PC-3 (cell line): ENCODE results near the gene CSRP2. TPM values are rescaled to one million over a fixed set of nuclear protein-coding genes. Genes with fewer than 3 reads are reported as not detected.

ENCODE experiments used
- ATAC-seq: fragments of 200-7000 bp; cut with Tn5 transposase; 2 replicates; pipeline ENCODE4 v1.9.1; 2020; ENCODE audit warnings: mild to moderate bottlenecking, moderate library complexity
- BruUV-seq: library from RNA; stranded (reverse); fragments of 400-500 nt; replicated peaks from 2 replicates; lab custom pipeline; 2021; lab: Mats Ljungman, UMichigan
- CTCF ChIA-PET: fragments of 300-600 bp; sonication (Branson Sonifier 250); formaldehyde crosslinking; loops from one replicate; lab custom pipeline; 2022; ENCODE audit warnings: antibody characterized with exemption; lab: Charles Lee
- POLR2A ChIA-PET: fragments of 300-600 bp; sonication (Branson Sonifier 250); formaldehyde crosslinking; loops from one replicate; lab custom pipeline; 2022; ENCODE audit warnings: antibody characterized with exemption; ENCODE audit not compliant: unreplicated experiment; lab: Charles Lee
- DNase-seq: peaks from one replicate; pipeline ENCODE4 v3.0.0-alpha.2; 2015
- H2AFZ ChIP-seq: fragments of 300-600 bp; sonication (generic); 2 replicates; pipeline ENCODE4 v1.6.0; 2016; ENCODE audit warnings: antibody characterized with exemption, low read length
- H3F3A ChIP-seq: fragments of 300-600 bp; sonication (generic); one replicate; pipeline ENCODE4 v1.6.0; 2017; ENCODE audit warnings: antibody characterized with exemption, low read length, control low read depth, mild to moderate bottlenecking; ENCODE audit not compliant: unreplicated experiment
- H3K27ac ChIP-seq: fragments of 300-600 bp; sonication (generic); 2 replicates; pipeline ENCODE4 v1.5.1; 2016; ENCODE audit warnings: mild to moderate bottlenecking, low read length
- H3K27me3 ChIP-seq: fragments of 300-600 bp; sonication (generic); 2 replicates; pipeline ENCODE4 v1.6.1; 2016; ENCODE audit warnings: low read length, mixed read lengths
- H3K36me3 ChIP-seq: fragments of 300-600 bp; sonication (generic); 2 replicates; pipeline ENCODE4 v1.6.1; 2016; ENCODE audit warnings: low read depth, mixed run types, low read length, mixed read lengths
- H3K4me1 ChIP-seq: fragments of 300-600 bp; sonication (generic); 2 replicates; pipeline ENCODE4 v1.5.1; 2016; ENCODE audit warnings: low read length; ENCODE audit not compliant: insufficient read depth
- H3K4me2 ChIP-seq: fragments of 300-600 bp; sonication (generic); 2 replicates; pipeline ENCODE4 v1.6.0; 2016; ENCODE audit warnings: low read length
- H3K4me3 ChIP-seq: fragments of 300-600 bp; sonication (generic); 2 replicates; pipeline ENCODE4 v1.5.1; 2016; ENCODE audit warnings: mild to moderate bottlenecking, low read length, mixed read lengths
- H3K79me2 ChIP-seq: fragments of 300-600 bp; sonication (generic); 2 replicates; pipeline ENCODE4 v1.6.1; 2017; ENCODE audit warnings: low read length, mixed read lengths
- H3K9ac ChIP-seq: fragments of 300-600 bp; sonication (generic); 2 replicates; pipeline ENCODE4 v1.6.0; 2016; ENCODE audit warnings: mild to moderate bottlenecking, low read length
- H3K9me2 ChIP-seq: fragments of 300-600 bp; sonication (generic); replicated peaks from 2 replicates; pipeline ENCODE4 v1.6.1; 2016; ENCODE audit warnings: mixed run types, low read length, mixed read lengths
- H3K9me3 ChIP-seq: fragments of 300-600 bp; sonication (generic); 2 replicates; pipeline ENCODE4 v1.6.1; 2016; ENCODE audit warnings: low read length, mixed read lengths
- H4K20me1 ChIP-seq: fragments of 300-600 bp; sonication (generic); 2 replicates; pipeline ENCODE4 v1.6.1; 2016; ENCODE audit warnings: low read length, mixed read lengths
- CTCF ChIP-seq: fragments of 300-600 bp; sonication (generic); conservative IDR thresholded peaks from 2 replicates; pipeline ENCODE4 v1.5.1; 2017; ENCODE audit warnings: antibody characterized with exemption, low read depth, mild to moderate bottlenecking, low read length
- EZH2 ChIP-seq: fragments of 300-600 bp; sonication (generic); IDR thresholded peaks from one replicate; pipeline ENCODE4 v1.6.1; 2017; ENCODE audit warnings: antibody characterized with exemption, mild to moderate bottlenecking, low read length; ENCODE audit not compliant: unreplicated experiment
- EZH2phosphoT487 ChIP-seq: fragments of 300-600 bp; sonication (generic); IDR thresholded peaks from 2 replicates; pipeline ENCODE4 v1.6.1; 2018; ENCODE audit warnings: mild to moderate bottlenecking, antibody characterized with exemption, low read length, borderline replicate concordance
- intact Hi-C: fragments of 100-400 bp; cut with micrococcal nuclease; formaldehyde crosslinking; loops from 2 replicates; pipeline ENCODE4 v1.9.0; 2023
- total RNA-seq: library from RNA; depleted of rRNA; stranded (reverse); fragments of >200 nt; gene quantifications from 2 replicates; pipeline ENCODE4 v1.2.3, GENCODE V29; 2014

Gene CSRP2
- total RNA-seq, 1 experiment from 2014 or later, result 36.3 TPM

- DNase-seq (no peak), ATAC-seq (no peak)
- POLR2A ChIA-PET, result no interaction called here
- Histone ChIP-seq H3K36me3 (no peaks in the 10 kb centered on the region), H3K27ac (no peak overlapping the region), H3K4me3 (no peak overlapping the region), H3K79me2 (no peaks in the 10 kb centered on the region), H2AFZ (no peak overlapping the region), H3K4me1 (no peaks in the 10 kb centered on the region), H3F3A (no peaks in the 10 kb centered on the region), H3K9me2 (no peaks in the 10 kb centered on the region), H3K9me3 (no peaks in the 10 kb centered on the region), H4K20me1 (no peaks in the 10 kb centered on the region), H3K9ac (no peak overlapping the region), H3K4me2 (no peak overlapping the region), H3K27me3 (no peaks in the 10 kb centered on the region)
- intact Hi-C loops, result no loop called here
- TF ChIP-seq EZH2phosphoT487, result no peak
- no peak for TF ChIP-seq EZH2
- no peak for TF ChIP-seq CTCF
- no TSS peak for BruUV-seq
- CTCF ChIA-PET, result no interaction called here
Observed at GRCh38 chr12:76899522-76899921, 20.7 kb upstream of the CSRP2 start.

GRCh38 chr12:76898442-76898841, 19.6 kb upstream of the CSRP2 start:
- no peak for ATAC-seq
- no peaks in the 10 kb centered on the region for H3K79me2 ChIP-seq
- H3K4me1 ChIP-seq, result no peaks in the 10 kb centered on the region
- no peaks in the 10 kb centered on the region for H4K20me1 ChIP-seq
- no peaks in the 10 kb centered on the region for H3K36me3 ChIP-seq
- peaks cover 7% of the 10 kb centered on the region; the same call in 1 of the 2 replicates for H3K9me3 ChIP-seq
- no TSS peak for BruUV-seq
- no peak overlapping the region for H3K9ac ChIP-seq
- no peaks in the 10 kb centered on the region for H3K9me2 ChIP-seq
- ChIA-PET CTCF (no interaction called here), POLR2A (no interaction called here)
- no peak overlapping the region for H2AFZ ChIP-seq
- TF ChIP-seq CTCF, result no peak
- TF ChIP-seq EZH2, result no peak
- H3K27ac ChIP-seq, result no peak overlapping the region
- intact Hi-C loops, result no loop called here
- no peaks in the 10 kb centered on the region for H3F3A ChIP-seq
- DNase-seq, result no peak
- no peaks in the 10 kb centered on the region for H3K27me3 ChIP-seq
- H3K4me2 ChIP-seq, result no peak overlapping the region
- H3K4me3 ChIP-seq, result no peak overlapping the region

GRCh38 chr12:76896274-76896673, 17.5 kb upstream of the CSRP2 start:
- intact Hi-C loops, result no loop called here
- no peak overlapping the region for H3K4me3 ChIP-seq
- TF ChIP-seq EZH2, result no peak
- no peak for TF ChIP-seq CTCF
- no peak for TF ChIP-seq EZH2phosphoT487
- no peaks in the 10 kb centered on the region for H3K4me1 ChIP-seq
- H3K79me2 ChIP-seq, result no peaks in the 10 kb centered on the region
- no peak overlapping the region for H3K9ac ChIP-seq
- no peaks in the 10 kb centered on the region for H4K20me1 ChIP-seq
- no peak overlapping the region for H2AFZ ChIP-seq
- H3K27ac ChIP-seq, result no peak overlapping the region
- no peaks in the 10 kb centered on the region for H3K27me3 ChIP-seq
- no TSS peak for BruUV-seq
- ChIA-PET POLR2A (no interaction called here), CTCF (no interaction called here)
- no peak for ATAC-seq
- H3F3A ChIP-seq, result no peaks in the 10 kb centered on the region
- no peaks in the 10 kb centered on the region for H3K36me3 ChIP-seq
- H3K4me2 ChIP-seq, result no peak overlapping the region
- H3K9me2 ChIP-seq, result no peaks in the 10 kb centered on the region
- H3K9me3 ChIP-seq, result peaks cover 7% of the 10 kb centered on the region; the same call in 1 of the 2 replicates
- no peak for DNase-seq
